PC-9 (cell line): ENCODE results near the gene IL17RA.

Experiments used
- EZH2 ChIP-seq: fragments of 200-600 bp; sonication (generic); IDR thresholded peaks from 2 replicates; pipeline ENCODE4 v1.8.0; 2017; ENCODE audit warnings: antibody characterized with exemption, low read depth
- TF ChIP-seq, protein P1 (sequence below): fragments of 200-600 bp; sonication (generic); conservative IDR thresholded peaks from 2 replicates; pipeline ENCODE4 v1.6.1; 2017; ENCODE audit warnings: mixed run types, antibody characterized with exemption, mild to moderate bottlenecking, moderate library complexity

DNA sequence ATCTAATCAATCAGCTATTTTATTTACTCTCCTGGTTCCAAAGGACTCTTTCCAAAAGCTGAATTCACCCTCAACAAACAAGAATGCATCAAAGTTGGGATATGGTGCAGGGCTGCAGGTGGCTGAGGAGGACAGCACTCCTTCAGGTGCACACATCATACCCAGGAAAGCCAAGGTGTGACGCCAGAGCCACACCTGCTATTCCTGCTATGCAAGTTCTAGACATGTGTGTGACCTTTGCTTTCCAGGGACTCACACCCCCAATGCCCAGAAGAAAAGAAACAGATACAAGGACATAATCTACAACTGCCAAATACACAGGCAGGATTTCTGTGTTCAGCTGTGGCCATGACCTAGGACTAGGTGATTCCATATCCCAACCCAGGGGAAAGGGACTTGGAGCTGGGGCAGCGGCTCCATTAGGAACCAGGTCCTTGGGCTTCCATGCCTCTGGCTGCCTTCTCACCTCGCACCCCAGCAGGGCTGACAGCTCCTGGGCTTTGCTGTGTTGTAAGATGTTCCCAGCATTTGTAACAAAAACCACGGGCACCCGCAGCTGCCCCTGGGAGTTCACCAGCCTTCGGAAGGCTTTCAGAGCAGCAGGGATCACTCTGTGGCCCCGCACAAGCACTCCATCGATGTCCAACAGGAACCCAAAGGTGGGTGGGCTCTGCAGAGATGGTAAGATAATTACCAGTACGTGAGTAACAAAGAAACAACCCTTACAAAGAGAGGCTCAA lies 64.4 kb downstream of the IL17RA start:
- TF ChIP-seq, protein P1, sequence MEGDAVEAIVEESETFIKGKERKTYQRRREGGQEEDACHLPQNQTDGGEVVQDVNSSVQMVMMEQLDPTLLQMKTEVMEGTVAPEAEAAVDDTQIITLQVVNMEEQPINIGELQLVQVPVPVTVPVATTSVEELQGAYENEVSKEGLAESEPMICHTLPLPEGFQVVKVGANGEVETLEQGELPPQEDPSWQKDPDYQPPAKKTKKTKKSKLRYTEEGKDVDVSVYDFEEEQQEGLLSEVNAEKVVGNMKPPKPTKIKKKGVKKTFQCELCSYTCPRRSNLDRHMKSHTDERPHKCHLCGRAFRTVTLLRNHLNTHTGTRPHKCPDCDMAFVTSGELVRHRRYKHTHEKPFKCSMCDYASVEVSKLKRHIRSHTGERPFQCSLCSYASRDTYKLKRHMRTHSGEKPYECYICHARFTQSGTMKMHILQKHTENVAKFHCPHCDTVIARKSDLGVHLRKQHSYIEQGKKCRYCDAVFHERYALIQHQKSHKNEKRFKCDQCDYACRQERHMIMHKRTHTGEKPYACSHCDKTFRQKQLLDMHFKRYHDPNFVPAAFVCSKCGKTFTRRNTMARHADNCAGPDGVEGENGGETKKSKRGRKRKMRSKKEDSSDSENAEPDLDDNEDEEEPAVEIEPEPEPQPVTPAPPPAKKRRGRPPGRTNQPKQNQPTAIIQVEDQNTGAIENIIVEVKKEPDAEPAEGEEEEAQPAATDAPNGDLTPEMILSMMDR: no peak
- no peak for TF ChIP-seq EZH2
